PC-9 (cell line): Measurements from ENCODE around the gene ZNF564.

ENCODE experiments used
- CTCF ChIP-seq: fragments of 200-600 bp; sonication (generic); conservative IDR thresholded peaks from 2 replicates; pipeline ENCODE4 v1.6.1; 2017; ENCODE audit warnings: mixed run types, antibody characterized with exemption, mild to moderate bottlenecking, moderate library complexity
- EZH2 ChIP-seq: fragments of 200-600 bp; sonication (generic); IDR thresholded peaks from 2 replicates; pipeline ENCODE4 v1.8.0; 2017; ENCODE audit warnings: antibody characterized with exemption, low read depth

GRCh38 chr19:12581100-12581499, 29.8 kb upstream of the ZNF564 start:
- no peak for TF ChIP-seq CTCF
- TF ChIP-seq EZH2, result no peak
